ENCODE results near the gene ZNF735. TPM values are rescaled to one million over a fixed set of nuclear protein-coding genes. Genes with fewer than 3 reads are reported as not detected.
"Not testable (repeated sequence)": the region's sequence is repeated elsewhere in the genome, so short reads cannot be mapped to it uniquely, and the experiment has no call there.

The ZNF735 gene
- not detected for total RNA-seq

DNA sequence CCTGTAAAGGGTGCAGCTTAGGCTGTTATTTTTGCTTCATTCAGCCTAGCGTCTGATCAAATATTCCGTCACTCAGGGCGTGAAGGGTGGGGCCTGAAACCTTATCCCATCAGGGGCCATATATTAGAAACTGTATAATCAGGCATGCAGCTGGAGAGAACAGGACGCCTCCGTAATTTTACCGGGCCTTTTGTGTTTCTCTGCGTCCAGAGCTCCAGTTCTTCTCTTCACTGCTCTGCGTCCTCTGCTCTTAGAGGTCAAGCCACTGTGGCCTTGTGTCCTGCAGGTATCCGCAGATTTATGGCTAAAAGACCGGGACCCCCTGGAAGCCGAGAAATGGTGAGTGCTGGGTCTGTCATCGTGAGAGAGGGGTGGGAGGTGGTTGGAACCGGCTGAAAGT lies at the start of gene ZNF735:
Gene ZNF735, plus strand, starts transcription at position 301 of the 400 bp plus-strand sequence. Its CDS starts 0 bp downstream, at position 301.
- H3K4me3 Mint-ChIP-seq, result no peak within 1 kb of the TSS
- ATAC-seq (replicated peaks in 1 of 2), result no peak

DNA sequence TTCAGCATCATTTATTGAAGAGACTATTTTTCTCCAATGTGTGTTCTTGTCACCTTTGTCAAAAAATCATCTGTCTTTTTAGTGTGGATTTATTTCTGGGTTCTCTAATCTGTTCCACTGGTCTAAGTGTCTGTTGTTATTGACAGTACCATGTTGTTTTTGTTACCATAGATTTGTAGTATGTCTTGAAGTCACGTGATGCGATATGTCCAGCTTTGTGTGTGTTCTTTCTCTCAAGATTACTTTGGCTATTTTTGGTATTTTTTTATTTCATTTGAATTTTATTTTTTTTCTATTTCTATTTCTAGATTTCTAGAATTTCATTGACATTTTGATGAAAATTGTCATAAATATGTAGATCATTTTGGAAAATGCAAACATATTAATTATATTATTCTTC lies 36.0 kb upstream of the ZNF735 start:
- H3K27ac Mint-ChIP-seq; H3K4me1 Mint-ChIP-seq (ENCODE audit: low read depth); ATAC-seq (replicated peaks in 1 of 2); H3K27me3 Mint-ChIP-seq (ENCODE audit: low read depth); H3K4me3 Mint-ChIP-seq; H3K36me3 Mint-ChIP-seq (ENCODE audit: insufficient read depth in 2 of 2); H3K9me3 Mint-ChIP-seq; DNase-seq: not testable (repeated sequence)

More for the DNA sequence above, at the start of gene ZNF735:
- no peak for DNase-seq
- Mint-ChIP-seq H3K36me3 (ENCODE audit: insufficient read depth in 2 of 2) (peaks cover 4 to 7% of the 10 kb centered on the region in 2 donors), H3K27me3 (ENCODE audit: low read depth) (no peaks in the 10 kb centered on the region), H3K9me3 (peaks cover 2 to 8% of the 10 kb centered on the region in 2 donors), H3K27ac (no peak within 1 kb of the TSS), H3K4me1 (ENCODE audit: low read depth) (no peaks in the 10 kb centered on the region)

DNA sequence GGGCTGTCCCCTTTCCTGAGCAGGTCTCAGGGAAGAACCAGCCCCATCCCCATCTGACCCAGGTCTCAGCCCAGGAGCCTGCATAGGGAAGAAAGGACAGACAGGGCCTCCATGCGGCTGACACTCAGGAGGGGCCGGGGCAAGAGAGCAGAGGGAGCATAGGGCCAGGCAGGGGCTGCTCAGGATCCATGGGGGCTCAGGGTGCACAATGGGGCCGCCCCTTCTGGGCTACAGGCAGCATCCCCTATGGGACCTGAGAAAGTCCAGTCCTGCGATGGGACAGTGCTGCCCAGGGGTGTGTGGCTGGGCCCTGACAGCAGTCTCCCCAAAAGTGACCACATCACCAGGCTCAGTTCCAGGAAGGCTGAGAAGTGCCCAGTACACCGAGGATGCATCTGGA lies 32.7 kb upstream of the ZNF735 start:
- H3K27ac Mint-ChIP-seq, result no peak overlapping the region
- H3K36me3 Mint-ChIP-seq (ENCODE audit: insufficient read depth in 2 of 2), result peaks cover 0 to 6% of the 10 kb centered on the region in 2 donors
- no peak for ATAC-seq (replicated peaks in 1 of 2)
- no peak for DNase-seq
- no peaks in the 10 kb centered on the region for H3K4me1 Mint-ChIP-seq (ENCODE audit: low read depth)
- peaks cover 4 to 6% of the 10 kb centered on the region in 2 donors for H3K9me3 Mint-ChIP-seq
- H3K27me3 Mint-ChIP-seq (ENCODE audit: low read depth), result no peaks in the 10 kb centered on the region
- H3K4me3 Mint-ChIP-seq, result no peak overlapping the region

DNA sequence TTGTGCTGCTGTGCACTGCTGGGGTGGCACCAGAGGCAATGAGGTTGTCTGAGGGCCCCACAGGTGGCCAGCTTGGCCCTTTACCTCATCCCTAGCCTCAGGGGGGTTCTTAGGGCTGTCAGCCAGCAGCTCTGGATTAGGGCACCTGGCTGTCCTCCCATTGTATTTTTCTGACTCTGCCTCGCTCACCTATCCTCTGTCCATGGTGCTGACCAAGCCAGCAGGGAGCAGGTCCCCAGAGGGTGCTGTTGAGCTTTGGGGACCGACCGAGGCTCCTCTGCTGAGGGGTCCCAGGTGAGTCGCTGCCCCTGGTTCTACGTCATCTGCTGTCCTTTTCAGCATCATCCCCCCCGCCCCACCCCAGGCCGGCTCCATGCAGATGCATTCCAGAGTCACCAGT lies 32.1 kb upstream of the ZNF735 start:
- H3K4me1 Mint-ChIP-seq (ENCODE audit: low read depth), result no peaks in the 10 kb centered on the region
- DNase-seq, result no peak
- no peaks in the 10 kb centered on the region for H3K27me3 Mint-ChIP-seq (ENCODE audit: low read depth)
- no peak overlapping the region for H3K27ac Mint-ChIP-seq
- H3K4me3 Mint-ChIP-seq, result no peak overlapping the region
- peaks cover 4 to 5% of the 10 kb centered on the region in 2 donors for H3K9me3 Mint-ChIP-seq
- peaks cover 0 to 6% of the 10 kb centered on the region in 2 donors for H3K36me3 Mint-ChIP-seq (ENCODE audit: insufficient read depth in 2 of 2)
- no peak for ATAC-seq (replicated peaks in 1 of 2)

DNA sequence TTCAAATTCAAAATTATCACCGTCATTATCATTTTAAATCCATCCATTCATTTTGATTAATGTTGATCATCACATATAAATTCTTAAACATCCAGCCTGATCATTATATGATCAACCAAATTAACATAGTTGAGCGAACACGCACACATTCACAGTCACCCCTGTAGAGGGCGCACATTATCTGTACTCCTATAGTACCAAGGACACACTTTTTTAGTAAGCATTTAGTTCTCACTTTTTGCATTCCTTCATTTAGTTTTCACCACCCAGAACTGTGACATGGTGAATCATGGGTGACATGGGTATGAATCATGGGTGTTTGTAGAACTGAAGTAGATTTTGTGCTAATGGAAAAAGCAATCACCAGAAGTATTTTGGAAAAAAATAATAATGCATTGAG lies 26.0 kb upstream of the ZNF735 start:
- H3K36me3 Mint-ChIP-seq (ENCODE audit: insufficient read depth in 2 of 2), result peaks cover 3 to 12% of the 10 kb centered on the region in 2 donors
- no peak overlapping the region for H3K27ac Mint-ChIP-seq
- ATAC-seq (replicated peaks in 1 of 2), result peak in 1 of 2 donors; percentile 32
- H3K4me1 Mint-ChIP-seq (ENCODE audit: low read depth), result no peaks in the 10 kb centered on the region
- H3K4me3 Mint-ChIP-seq, result no peak overlapping the region
- peak; percentile 10 for DNase-seq
- H3K27me3 Mint-ChIP-seq (ENCODE audit: low read depth), result peaks cover 6% of the 10 kb centered on the region
- H3K9me3 Mint-ChIP-seq, result peaks cover 2% of the 10 kb centered on the region in 2 donors

DNA sequence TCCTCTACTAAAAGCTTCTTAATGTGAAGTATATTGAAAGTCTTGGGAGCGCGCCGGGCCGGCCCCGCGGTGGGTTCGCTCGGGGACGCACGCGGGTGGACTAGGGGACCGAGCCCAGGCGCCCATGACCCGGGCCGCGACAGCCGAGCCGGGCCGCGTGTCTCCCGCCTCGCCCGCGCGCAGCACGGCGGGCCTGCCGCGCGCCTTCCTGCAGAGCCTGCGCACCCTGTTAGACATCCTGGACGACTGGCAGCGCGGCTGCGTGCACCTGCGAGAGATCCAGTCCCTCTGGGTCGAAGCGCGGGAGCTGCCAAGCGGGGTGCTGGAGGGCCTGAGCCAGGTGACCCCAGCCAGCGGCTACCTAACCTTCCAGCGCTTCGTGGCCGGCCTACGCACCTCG lies 25.4 kb upstream of the ZNF735 start:
- Mint-ChIP-seq H3K4me1 (ENCODE audit: low read depth) (no peaks in the 10 kb centered on the region), H3K4me3 (no peak overlapping the region), H3K9me3 (peaks cover 2% of the 10 kb centered on the region in 2 donors), H3K27me3 (ENCODE audit: low read depth) (peaks cover 6% of the 10 kb centered on the region), H3K36me3 (ENCODE audit: insufficient read depth in 2 of 2) (peaks cover 3 to 12% of the 10 kb centered on the region in 2 donors), H3K27ac (no peak overlapping the region)
- ATAC-seq (replicated peaks in 1 of 2) (no peak), DNase-seq (no peak)

DNA sequence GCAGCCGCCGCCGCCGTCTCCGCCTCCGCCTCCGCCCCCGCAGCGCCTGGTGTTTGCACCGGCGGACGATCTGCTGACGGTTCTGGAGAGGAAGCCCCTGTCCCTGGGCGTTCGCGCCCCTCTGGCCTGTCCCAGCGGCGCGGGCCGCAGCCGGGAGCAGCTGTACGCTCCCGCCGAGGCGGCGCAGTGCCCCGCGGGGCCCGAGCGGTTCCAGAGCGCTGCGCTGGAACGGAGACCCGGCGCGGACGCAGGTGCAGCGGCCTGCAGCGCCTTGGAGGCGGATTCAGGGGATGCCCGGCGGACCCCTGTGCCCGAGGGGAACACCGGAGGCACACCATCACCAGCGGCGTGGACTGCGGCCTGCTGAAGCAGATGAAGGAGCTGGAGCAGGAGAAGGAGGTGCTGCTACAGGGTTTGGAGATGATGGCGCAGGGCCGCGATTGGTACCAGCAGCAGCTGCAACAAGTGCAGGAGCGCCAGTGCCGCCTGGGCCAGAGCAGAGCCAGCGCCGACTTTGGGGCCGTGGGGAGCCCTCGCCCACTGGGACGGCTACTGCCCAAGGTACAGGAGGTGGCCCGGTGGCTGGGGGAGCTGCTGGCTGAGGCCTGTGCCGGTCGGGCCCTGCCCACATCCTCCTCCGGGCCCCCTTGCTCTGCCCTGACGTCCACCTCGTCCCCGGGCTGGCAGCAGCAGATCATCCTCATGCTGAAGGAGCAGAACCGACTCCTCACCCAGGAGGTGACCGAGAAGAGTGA lies 24.8 kb upstream of the ZNF735 start:
- no peak for DNase-seq
- no peak for ATAC-seq (replicated peaks in 1 of 2)
- Mint-ChIP-seq H3K36me3 (ENCODE audit: insufficient read depth in 2 of 2) (peaks cover 3 to 12% of the 10 kb centered on the region in 2 donors), H3K9me3 (peaks cover 2% of the 10 kb centered on the region in 2 donors), H3K27ac (no peak overlapping the region), H3K4me1 (ENCODE audit: low read depth) (no peaks in the 10 kb centered on the region), H3K27me3 (ENCODE audit: low read depth) (peaks cover 6% of the 10 kb centered on the region), H3K4me3 (no peak overlapping the region)

DNA sequence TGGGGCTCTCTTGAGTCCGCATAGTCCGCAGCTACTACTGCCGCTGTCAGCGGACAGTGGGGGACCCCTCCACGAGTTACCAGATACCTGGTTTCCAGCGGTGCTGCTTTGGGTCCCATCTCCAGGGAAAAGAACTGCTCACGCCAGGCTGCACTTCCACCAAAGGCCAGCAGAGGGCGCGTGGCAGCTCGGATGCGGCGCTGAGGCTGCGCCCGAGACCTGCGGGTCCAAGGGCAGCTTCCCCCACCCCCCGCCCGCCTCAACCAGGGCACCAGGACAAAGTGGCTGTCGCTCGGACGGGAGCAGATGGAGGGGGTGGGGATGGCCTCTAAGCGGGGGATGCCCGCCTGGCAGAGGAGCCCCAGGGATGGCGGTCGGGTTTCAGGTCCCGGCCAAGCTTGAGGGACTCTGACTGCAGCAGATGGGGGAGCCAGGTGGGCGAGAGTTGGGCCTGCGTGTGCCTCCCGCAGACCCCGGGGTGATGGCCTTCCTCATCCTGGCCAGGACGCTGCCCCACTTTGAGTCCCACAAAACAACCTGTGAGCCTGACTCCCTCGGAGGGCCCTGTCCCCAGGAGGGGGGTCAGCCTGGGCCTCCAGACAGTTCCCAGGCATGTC lies 23.8 kb upstream of the ZNF735 start:
- Mint-ChIP-seq H3K4me1 (ENCODE audit: low read depth) (no peaks in the 10 kb centered on the region), H3K27me3 (ENCODE audit: low read depth) (peaks cover 6% of the 10 kb centered on the region), H3K27ac (no peak overlapping the region), H3K9me3 (peaks cover 2% of the 10 kb centered on the region in 2 donors), H3K36me3 (ENCODE audit: insufficient read depth in 2 of 2) (peaks cover 3 to 12% of the 10 kb centered on the region in 2 donors), H3K4me3 (no peak overlapping the region)
- DNase-seq (peak; percentile 17 to 55), ATAC-seq (replicated peaks in 1 of 2) (no peak)

DNA sequence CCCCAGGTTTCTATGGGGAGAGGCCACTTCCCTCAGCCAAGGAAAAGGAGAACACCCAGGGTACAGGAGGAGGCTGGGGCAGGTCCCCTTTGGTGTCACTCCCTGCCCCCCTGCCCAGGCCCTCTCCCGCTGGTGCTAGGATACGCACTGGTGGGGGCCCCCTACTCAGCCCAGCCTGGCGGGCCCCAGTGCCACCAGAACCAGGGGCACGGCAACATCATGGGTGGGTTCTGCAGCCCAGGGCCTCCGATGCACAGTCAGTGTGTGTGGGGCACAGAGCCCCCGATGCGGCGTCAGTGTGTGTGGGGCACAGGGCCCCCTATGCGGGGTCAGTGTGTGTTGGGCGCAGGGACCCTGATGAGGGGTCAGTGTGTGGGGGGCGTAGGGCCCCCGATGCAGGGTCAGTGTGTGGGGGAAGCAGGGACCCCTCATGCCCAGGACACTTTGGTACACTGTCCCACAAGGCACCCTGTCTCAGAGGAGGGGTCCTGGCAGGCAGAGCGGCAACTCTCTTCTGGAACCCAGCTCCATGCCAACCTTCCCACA lies 23.1 kb upstream of the ZNF735 start:
- no peaks in the 10 kb centered on the region for H3K4me1 Mint-ChIP-seq (ENCODE audit: low read depth)
- no peak for ATAC-seq (replicated peaks in 1 of 2)
- H3K36me3 Mint-ChIP-seq (ENCODE audit: insufficient read depth in 2 of 2), result peaks cover 3 to 9% of the 10 kb centered on the region in 2 donors
- H3K9me3 Mint-ChIP-seq, result peaks cover 2% of the 10 kb centered on the region in 2 donors
- no peak for DNase-seq
- peaks cover 6% of the 10 kb centered on the region for H3K27me3 Mint-ChIP-seq (ENCODE audit: low read depth)
- H3K27ac Mint-ChIP-seq, result no peak overlapping the region
- H3K4me3 Mint-ChIP-seq, result no peak overlapping the region

DNA sequence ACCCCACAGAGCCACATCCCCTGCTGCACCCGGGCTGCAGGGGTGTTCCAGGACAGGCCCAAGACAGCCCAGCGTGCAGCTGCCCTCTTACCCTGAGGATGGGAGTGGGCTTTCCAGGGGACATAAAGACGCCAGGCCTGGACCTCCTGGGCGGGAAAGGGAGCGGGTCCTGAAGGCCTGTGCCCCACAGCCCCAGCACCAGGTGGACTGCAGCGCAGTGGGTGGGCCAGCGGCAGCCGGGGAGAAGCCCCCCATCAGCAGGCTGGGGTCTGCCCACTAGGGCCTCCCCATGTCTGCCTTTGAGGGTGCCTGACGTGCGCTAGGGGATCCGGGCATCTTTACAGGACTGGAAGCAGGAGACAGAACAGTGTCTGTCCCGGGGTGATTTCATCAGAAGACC lies 22.6 kb upstream of the ZNF735 start:
- H3K4me3 Mint-ChIP-seq, result no peak overlapping the region
- H3K4me1 Mint-ChIP-seq (ENCODE audit: low read depth), result no peaks in the 10 kb centered on the region
- peaks cover 6% of the 10 kb centered on the region for H3K27me3 Mint-ChIP-seq (ENCODE audit: low read depth)
- no peak for DNase-seq
- no peak overlapping the region for H3K27ac Mint-ChIP-seq
- H3K36me3 Mint-ChIP-seq (ENCODE audit: insufficient read depth in 2 of 2), result peaks cover 3 to 8% of the 10 kb centered on the region in 2 donors
- no peak for ATAC-seq (replicated peaks in 1 of 2)
- H3K9me3 Mint-ChIP-seq, result peaks cover 2% of the 10 kb centered on the region in 2 donors

DNA sequence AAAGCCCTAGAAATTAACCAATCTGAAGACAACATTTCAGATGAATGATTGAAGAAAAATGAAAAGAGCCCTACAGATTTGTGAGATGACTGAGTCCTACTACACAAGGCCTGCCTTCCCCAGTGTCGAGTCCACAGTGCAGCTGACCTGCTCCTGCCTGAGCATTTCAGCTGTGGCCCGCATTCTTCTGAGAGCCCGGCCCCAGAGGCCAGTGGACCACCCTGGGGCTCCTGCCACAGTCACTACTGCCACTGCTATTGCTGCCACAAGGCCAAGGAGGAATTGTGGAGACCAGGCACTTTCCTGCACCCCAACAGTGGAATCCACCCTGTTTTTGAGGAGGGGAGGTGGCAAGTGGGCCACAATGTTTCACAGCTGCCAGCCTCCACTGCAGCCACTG lies 19.6 kb upstream of the ZNF735 start:
- Mint-ChIP-seq H3K9me3 (peaks cover 2 to 3% of the 10 kb centered on the region in 2 donors), H3K27ac (no peak overlapping the region), H3K4me3 (no peak overlapping the region), H3K36me3 (ENCODE audit: insufficient read depth in 2 of 2) (no peaks in the 10 kb centered on the region), H3K4me1 (ENCODE audit: low read depth) (no peaks in the 10 kb centered on the region), H3K27me3 (ENCODE audit: low read depth) (no peaks in the 10 kb centered on the region)
- no peak for ATAC-seq (replicated peaks in 1 of 2)
- no peak for DNase-seq

DNA sequence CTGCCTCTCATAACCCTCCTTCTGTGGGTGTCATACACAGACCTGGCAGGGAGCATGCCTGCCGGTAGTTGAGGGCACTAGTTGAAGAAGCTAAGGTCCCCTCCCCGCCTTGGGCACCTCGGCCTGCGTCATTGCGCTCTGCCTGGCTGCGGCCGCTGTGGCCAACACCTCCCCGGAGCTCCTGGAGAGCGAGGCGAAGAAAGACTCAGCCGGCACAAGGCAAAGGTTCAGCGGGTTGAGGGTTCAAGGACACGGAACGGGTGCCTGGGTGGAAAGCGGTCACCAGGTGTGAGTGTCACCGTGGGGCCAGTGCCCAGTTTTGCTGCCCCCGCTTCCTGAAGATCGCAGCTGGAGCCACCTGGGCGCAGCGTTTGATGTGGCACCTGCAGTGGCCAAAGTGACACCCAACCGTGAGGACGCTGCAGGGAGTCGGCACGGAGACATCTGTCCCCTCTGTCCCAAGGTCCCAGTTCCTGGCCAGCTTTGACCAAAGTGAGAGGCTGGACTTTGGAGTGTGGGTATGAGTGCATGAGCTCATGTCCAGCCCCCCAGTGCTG lies 14.8 kb upstream of the ZNF735 start:
- Mint-ChIP-seq H3K4me1 (ENCODE audit: low read depth) (no peaks in the 10 kb centered on the region), H3K27ac (no peak overlapping the region), H3K36me3 (ENCODE audit: insufficient read depth in 2 of 2) (peaks cover 0 to 1% of the 10 kb centered on the region in 2 donors), H3K9me3 (peaks cover 2 to 5% of the 10 kb centered on the region in 2 donors), H3K4me3 (no peak overlapping the region), H3K27me3 (ENCODE audit: low read depth) (no peaks in the 10 kb centered on the region)
- no peak for DNase-seq
- no peak for ATAC-seq (replicated peaks in 1 of 2)

DNA sequence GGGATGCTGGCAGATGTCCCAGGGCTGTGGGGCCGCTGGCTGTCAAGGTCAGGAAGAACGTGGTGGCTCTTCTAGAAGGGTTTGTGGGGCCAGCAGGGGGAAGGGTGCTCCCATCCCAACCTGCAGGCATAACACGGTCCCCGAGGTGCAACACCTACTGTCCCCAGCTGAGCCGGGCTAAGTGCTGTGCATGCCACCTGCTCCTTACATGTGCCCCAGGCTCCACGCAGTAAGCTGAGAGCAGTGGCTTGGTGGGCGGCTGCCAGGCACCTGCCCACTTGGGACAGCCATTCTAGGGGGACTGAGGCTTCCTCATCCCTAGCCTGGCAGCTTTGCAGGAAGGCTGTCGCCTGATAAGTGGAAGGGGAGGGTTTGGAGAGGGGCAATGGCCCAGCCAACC lies 14.2 kb upstream of the ZNF735 start:
- H3K27ac Mint-ChIP-seq, result no peak overlapping the region
- no peak overlapping the region for H3K4me3 Mint-ChIP-seq
- H3K36me3 Mint-ChIP-seq (ENCODE audit: insufficient read depth in 2 of 2), result peaks cover 0 to 1% of the 10 kb centered on the region in 2 donors
- DNase-seq, result no peak
- no peaks in the 10 kb centered on the region for H3K27me3 Mint-ChIP-seq (ENCODE audit: low read depth)
- no peak for ATAC-seq (replicated peaks in 1 of 2)
- H3K9me3 Mint-ChIP-seq, result peaks cover 2 to 5% of the 10 kb centered on the region in 2 donors
- no peaks in the 10 kb centered on the region for H3K4me1 Mint-ChIP-seq (ENCODE audit: low read depth)
